GM23338 (cell line): Measurements from ENCODE around the gene FBXW7. TPM values are rescaled to one million over a fixed set of nuclear protein-coding genes. Genes with fewer than 3 reads are reported as not detected.

ENCODE experiments used
- EZH2 ChIP-seq: fragments of 200-600 bp; sonication (generic); IDR thresholded peaks from one replicate; pipeline ENCODE4 v1.8.0; 2017; ENCODE audit warnings: antibody characterized with exemption, mild to moderate bottlenecking, low read depth; ENCODE audit not compliant: unreplicated experiment
- EZH2phosphoT487 ChIP-seq: fragments of 200-600 bp; sonication (generic); IDR thresholded peaks from one replicate; pipeline ENCODE4 v1.8.1; 2018; ENCODE audit warnings: antibody characterized with exemption; ENCODE audit not compliant: unreplicated experiment
- JUNB ChIP-seq: IDR thresholded peaks from one replicate; pipeline ENCODE4 v1.6.1; 2016; ENCODE audit warnings: antibody characterized with exemption; ENCODE audit not compliant: unreplicated experiment
- NANOG ChIP-seq: IDR thresholded peaks from 2 replicates; pipeline ENCODE4 v1.6.1; 2016; ENCODE audit warnings: antibody characterized with exemption, borderline replicate concordance
- POLR2AphosphoS5 ChIP-seq: IDR thresholded peaks from 2 replicates; pipeline ENCODE4 v1.6.1; 2016; ENCODE audit warnings: antibody characterized with exemption, low read depth
- REST ChIP-seq: IDR thresholded peaks from one replicate; pipeline ENCODE4 v1.6.1; 2018; ENCODE audit warnings: antibody characterized with exemption; ENCODE audit not compliant: unreplicated experiment
- ZNF331 ChIP-seq: fragments of 250-450 bp; sonication (Bioruptor Pico); IDR thresholded peaks from 2 replicates; pipeline ENCODE4 v1.5.0; 2020; ENCODE audit warnings: low read depth, mild to moderate bottlenecking, moderate library complexity
- ZNF462 ChIP-seq: fragments of 250-450 bp; sonication (Bioruptor Pico); IDR thresholded peaks from 2 replicates; pipeline ENCODE4 v1.5.0; 2020; ENCODE audit warnings: mild to moderate bottlenecking, moderate library complexity
- polyA plus RNA-seq: library from polyadenylated mRNA; unstranded; fragments of >200 nt; fragmentation: Nextera tagmentation; extraction: Ambion mirVana; gene quantifications from 2 replicates; pipeline ENCODE4 v1.2.1, GENCODE V29; 2016
- total RNA-seq: library from RNA; depleted of rRNA; stranded (reverse); fragments of >200 nt; shearing (Covaris generic); gene quantifications from 2 replicates; pipeline ENCODE4 v1.2.3, GENCODE V29; 2014

FBXW7 gene
- total and polyA plus RNA-seq, 2 experiments from 2014 or later: 25.8 to 34.7 TPM

GRCh38 chr4:152585023-152585441 is 49.1 kb upstream of the FBXW7 start (continued):
- TF ChIP-seq ZNF462 (CRISPR knock-in tag): no peak
- TF ChIP-seq NANOG: no peak
- TF ChIP-seq JUNB: no peak
- TF ChIP-seq ZNF331: no peak
- no peak for TF ChIP-seq REST
- no peak for TF ChIP-seq EZH2
- no peak for TF ChIP-seq EZH2phosphoT487
- no peak for TF ChIP-seq POLR2AphosphoS5
